HG02763 (cell line): ENCODE results near the gene NDRG2.

Experiments used
- ATAC-seq: cut with Tn5 transposase; IDR thresholded peaks from one replicate; pipeline ENCODE4 v1.9.1; 2021; ENCODE audit warnings: mild to moderate bottlenecking, moderate library complexity; ENCODE audit not compliant: unreplicated experiment

Gene NDRG2

DNA sequence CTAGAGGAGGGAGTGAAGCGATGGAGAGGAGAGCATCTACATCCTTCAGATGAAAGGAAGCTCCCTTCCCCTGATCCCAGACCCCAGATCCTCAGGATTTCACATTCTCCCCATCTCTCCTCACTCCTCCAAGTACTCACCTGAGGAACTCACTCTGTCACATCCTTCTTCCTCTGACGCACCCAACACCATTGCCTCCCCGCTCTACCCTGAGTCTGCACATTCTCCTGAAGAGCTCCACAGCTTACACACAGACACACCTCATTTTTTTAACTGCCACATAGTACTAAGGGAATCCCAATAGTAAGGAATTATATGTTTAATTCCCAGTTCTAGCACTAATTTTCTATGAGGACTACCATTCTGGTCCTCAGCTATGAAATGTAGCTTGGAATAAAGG is 51.4 kb downstream of the NDRG2 start:
- ATAC-seq, result no peak

DNA sequence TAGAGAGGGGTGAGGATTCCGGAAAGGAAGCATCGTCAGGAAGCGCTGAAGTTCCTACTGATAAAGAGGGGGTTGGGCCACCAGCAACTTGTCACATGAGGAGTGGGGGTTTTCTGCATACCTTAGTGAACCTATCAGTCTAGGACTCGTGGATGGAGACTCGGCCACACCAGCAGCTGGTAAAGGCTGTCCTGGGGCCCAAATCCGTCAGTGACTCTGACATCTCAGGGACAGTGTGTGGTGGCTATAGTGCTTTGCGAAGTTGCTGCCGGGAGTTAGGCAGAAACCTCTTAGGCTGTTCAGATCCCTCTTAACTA is 53.2 kb downstream of the NDRG2 start:
- ATAC-seq, result peak; percentile 5

DNA sequence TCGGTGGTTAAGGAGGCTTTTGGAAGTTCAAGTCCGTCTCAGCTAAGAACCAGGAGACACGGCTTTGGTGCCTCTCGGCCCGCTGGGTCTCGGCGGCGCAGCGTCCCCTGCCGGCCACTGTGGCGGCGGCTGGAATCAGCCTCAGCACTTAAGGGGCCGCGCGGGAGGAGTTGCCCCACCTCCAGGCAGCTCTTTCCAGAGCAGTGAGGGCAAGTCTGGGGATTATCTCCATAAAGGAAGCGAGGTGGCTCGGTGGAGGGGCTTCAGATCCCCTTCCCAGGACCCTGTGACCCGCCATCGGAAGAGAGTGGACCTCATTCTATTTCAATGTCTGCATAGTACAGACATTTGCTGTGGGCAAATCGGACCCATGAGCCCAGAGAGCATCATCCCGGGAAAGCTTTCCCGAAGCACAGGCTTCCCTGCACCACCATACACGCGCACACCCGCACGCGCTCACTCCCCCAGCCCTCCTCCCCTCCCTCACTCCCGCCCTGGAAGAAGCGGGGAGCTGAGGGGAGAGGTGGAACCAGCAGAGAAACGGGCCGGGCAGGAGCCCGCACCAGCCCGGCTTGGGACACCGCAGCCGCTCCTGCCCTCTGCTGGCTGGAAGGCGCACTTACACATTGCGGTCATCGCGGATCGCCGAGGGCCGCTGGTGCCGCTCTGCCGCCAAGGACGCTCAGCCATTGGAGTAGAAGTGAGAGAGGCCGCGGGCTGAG is 53.7 kb downstream of the NDRG2 start:
- peak; percentile 93 for ATAC-seq

DNA sequence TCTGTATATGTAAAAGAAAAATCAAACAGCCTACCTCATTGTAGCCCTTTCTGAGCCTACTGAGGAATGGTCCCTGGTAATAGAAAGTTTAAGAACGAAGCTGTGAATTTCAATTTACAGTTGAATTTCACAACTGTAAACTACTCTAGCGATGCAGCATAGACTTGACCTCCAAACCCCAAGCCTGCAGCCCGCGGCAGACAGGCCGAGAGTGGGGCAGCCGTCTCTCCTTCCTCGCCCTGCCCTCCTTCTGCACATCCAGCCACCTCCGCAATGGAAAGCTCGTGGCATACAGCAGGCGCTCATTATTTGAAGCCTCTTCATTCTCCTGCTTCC is 54.2 kb downstream of the NDRG2 start:
- no peak for ATAC-seq

DNA sequence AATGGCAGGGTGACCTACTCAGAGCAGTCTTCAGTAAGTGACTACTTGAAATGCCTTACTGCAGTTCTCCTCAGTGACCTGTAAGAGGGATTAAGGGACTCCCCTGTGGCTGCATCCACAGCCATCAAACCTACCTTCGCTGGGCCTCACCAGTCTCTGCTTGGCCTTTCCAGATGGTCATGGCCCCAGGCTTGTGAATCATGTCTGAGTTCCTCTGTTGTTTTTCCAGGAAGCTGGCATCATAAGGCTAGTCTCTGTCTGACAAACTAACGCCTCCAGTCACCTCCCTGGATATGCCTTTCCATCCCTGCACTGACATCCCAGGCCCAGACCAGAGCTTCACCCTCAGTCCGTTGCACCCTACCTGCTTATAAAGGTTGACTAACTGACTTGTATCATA is 55.5 kb downstream of the NDRG2 start:
- no peak for ATAC-seq
